Gastroesophageal sphincter (tissue), 3 donors: ENCODE data around the gene CCDC34.

Source experiments
- EP300 ChIP-seq: sonication (generic); formaldehyde crosslinking; IDR thresholded peaks from one replicate; pipeline ENCODE4 v1.6.1; 2017; ENCODE audit warnings: antibody characterized with exemption, mild to moderate bottlenecking
- POLR2A ChIP-seq, 2 donors: fragments of 450-650 bp; IDR thresholded peaks; one replicate each; pipeline ENCODE4 v1.6.1; 2017; ENCODE audit warnings: antibody characterized with exemption in 2 of 2, mild to moderate bottlenecking in 2 of 2, moderate library complexity in 1 of 2
- TF ChIP-seq, protein P1 (sequence below), 4 experiments: fragments of 200-600 bp in 2 of 4; fragments of 450-650 bp in 2 of 4; sonication (generic) in 1 of 4; IDR thresholded peaks; one replicate each; pipeline ENCODE4 v1.5.1; 2017 to 2019; ENCODE audit warnings: antibody characterized with exemption in 4 of 4, mild to moderate bottlenecking in 2 of 4, moderate library complexity in 2 of 4

DNA sequence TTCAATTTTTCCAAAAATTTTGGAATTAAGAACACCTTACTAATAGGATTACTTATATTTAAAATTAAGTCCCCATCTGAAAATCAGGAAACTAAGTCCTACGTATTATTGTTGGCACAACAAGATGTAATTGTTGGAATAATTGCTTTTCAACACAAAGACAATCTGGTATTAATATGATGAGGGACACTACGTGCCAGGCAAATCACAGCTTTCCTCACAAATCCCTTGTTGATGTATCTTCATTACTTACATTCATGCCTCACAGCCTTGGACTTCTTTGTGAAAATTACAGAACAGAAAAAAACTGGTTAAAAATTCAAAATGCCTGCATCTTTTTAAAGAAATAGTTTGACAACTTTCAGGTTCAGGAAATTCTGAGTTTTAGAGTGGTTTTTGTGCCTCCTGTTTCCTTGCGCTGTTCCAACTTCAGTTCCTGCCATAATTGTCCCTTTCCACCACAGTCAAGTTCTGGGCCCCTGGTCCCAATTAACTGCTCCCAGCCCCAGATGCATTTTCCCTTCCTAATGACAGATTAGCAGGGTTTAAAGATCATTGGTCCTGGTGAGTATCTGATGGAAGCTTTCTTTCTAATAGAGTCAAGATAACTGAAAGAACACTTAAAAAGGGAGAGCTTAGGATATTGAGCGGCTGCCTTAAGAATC, 23.3 kb upstream of the CCDC34 start:
- TF ChIP-seq, protein P1, sequence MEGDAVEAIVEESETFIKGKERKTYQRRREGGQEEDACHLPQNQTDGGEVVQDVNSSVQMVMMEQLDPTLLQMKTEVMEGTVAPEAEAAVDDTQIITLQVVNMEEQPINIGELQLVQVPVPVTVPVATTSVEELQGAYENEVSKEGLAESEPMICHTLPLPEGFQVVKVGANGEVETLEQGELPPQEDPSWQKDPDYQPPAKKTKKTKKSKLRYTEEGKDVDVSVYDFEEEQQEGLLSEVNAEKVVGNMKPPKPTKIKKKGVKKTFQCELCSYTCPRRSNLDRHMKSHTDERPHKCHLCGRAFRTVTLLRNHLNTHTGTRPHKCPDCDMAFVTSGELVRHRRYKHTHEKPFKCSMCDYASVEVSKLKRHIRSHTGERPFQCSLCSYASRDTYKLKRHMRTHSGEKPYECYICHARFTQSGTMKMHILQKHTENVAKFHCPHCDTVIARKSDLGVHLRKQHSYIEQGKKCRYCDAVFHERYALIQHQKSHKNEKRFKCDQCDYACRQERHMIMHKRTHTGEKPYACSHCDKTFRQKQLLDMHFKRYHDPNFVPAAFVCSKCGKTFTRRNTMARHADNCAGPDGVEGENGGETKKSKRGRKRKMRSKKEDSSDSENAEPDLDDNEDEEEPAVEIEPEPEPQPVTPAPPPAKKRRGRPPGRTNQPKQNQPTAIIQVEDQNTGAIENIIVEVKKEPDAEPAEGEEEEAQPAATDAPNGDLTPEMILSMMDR (IDR thresholded peaks at IDR 0.05): no peak
- TF ChIP-seq POLR2A (IDR thresholded peaks at IDR 0.05) (no peak), EP300 (no peak)
